Mesenchymal stem cell (in vitro differentiated cells and primary cell): Measurements from ENCODE around the gene MAST2.

Experiments used
- DNase-seq: peaks from one replicate; pipeline ENCODE4 v3.0.0-alpha.2; 2013
- H2AFZ ChIP-seq: one replicate; pipeline ENCODE4 v1.6.1; 2013; ENCODE audit warnings: low read depth, mild to moderate bottlenecking, control low read depth, inconsistent platforms, low read length, moderate library complexity
- H2AK5ac ChIP-seq: 2 replicates; pipeline ENCODE4 v1.6.1; 2013; ENCODE audit warnings: low read length, moderate library complexity, mild to moderate bottlenecking, inconsistent platforms; ENCODE audit not compliant: severe bottlenecking
- H2BK120ac ChIP-seq: one replicate; pipeline ENCODE4 v1.6.1; 2013; ENCODE audit warnings: low read depth, mild to moderate bottlenecking, inconsistent platforms, low read length, moderate library complexity
- H2BK12ac ChIP-seq, 2 experiments: one replicate each; pipeline ENCODE4 v1.6.1; 2013; ENCODE audit warnings: inconsistent platforms in 2 of 2, low read length in 2 of 2, mild to moderate bottlenecking in 2 of 2, moderate library complexity in 2 of 2, control low read depth in 1 of 2
- H2BK15ac ChIP-seq: one replicate; pipeline ENCODE4 v1.6.1; 2013; ENCODE audit warnings: mild to moderate bottlenecking, low read depth, inconsistent platforms; ENCODE audit not compliant: poor library complexity, severe bottlenecking
- H2BK5ac ChIP-seq: 2 replicates; pipeline ENCODE4 v1.6.1; 2013; ENCODE audit warnings: low read depth, mild to moderate bottlenecking, low read length, control low read depth, inconsistent platforms; ENCODE audit not compliant: poor library complexity, severe bottlenecking
- H3K14ac ChIP-seq, 2 experiments: one replicate each; pipeline ENCODE4 v1.6.1; 2013; ENCODE audit warnings: inconsistent platforms in 2 of 2, low read length in 2 of 2, control low read depth in 1 of 2, mild to moderate bottlenecking in 1 of 2, moderate library complexity in 1 of 2
- H3K18ac ChIP-seq, 2 experiments: one replicate each; pipeline ENCODE4 v1.6.1; 2013; ENCODE audit warnings: inconsistent platforms in 2 of 2, low read length in 2 of 2, control low read depth in 1 of 2, low read depth in 1 of 2, mild to moderate bottlenecking in 1 of 2
- H3K23ac ChIP-seq, 2 experiments: one replicate each; pipeline ENCODE4 v1.6.1; 2013; ENCODE audit warnings: inconsistent platforms in 2 of 2, low read length in 2 of 2, mild to moderate bottlenecking in 2 of 2, moderate library complexity in 2 of 2, control low read depth in 1 of 2
- H3K27ac ChIP-seq: 2 replicates; pipeline ENCODE4 v1.5.1; 2013; ENCODE audit warnings: mild to moderate bottlenecking, moderate library complexity, low read length, control low read depth, inconsistent platforms; ENCODE audit not compliant: poor library complexity, severe bottlenecking
- H3K27me3 ChIP-seq, 2 experiments: 2 replicates each; pipeline versions ENCODE4 v1.6.1 to v1.7.0; 2013; ENCODE audit warnings: low read length in 2 of 2, mild to moderate bottlenecking in 2 of 2, moderate library complexity in 2 of 2, control low read depth in 1 of 2, inconsistent platforms in 1 of 2; ENCODE audit not compliant: control insufficient read depth in 1 of 2, insufficient read depth in 1 of 2
- H3K36me3 ChIP-seq, 2 experiments: 2 replicates each; pipeline versions ENCODE4 v1.6.1 to v1.7.0; 2013; ENCODE audit warnings: low read length in 2 of 2, control low read depth in 1 of 2, inconsistent platforms in 1 of 2, low read depth in 1 of 2, mild to moderate bottlenecking in 1 of 2; ENCODE audit not compliant: insufficient read depth in 2 of 2, control insufficient read depth in 1 of 2
- H3K4ac ChIP-seq, 2 experiments: one replicate each; pipeline ENCODE4 v1.6.1; 2013; ENCODE audit warnings: inconsistent platforms in 2 of 2, low read length in 2 of 2, mild to moderate bottlenecking in 2 of 2, moderate library complexity in 2 of 2, control low read depth in 1 of 2, low read depth in 1 of 2
- H3K4me1 ChIP-seq: 2 replicates; pipeline ENCODE4 v1.6.1; 2013; ENCODE audit warnings: low read depth, low read length, control low read depth; ENCODE audit not compliant: control insufficient read depth, insufficient read depth
- H3K4me2 ChIP-seq: 2 replicates; pipeline ENCODE4 v1.6.1; 2013; ENCODE audit warnings: low read length, mild to moderate bottlenecking, inconsistent platforms; ENCODE audit not compliant: poor library complexity, severe bottlenecking
- H3K4me3 ChIP-seq, 2 experiments: 2 replicates each; pipeline versions ENCODE4 v1.5.1 to v1.7.0; 2013; ENCODE audit warnings: low read length in 2 of 2, mild to moderate bottlenecking in 2 of 2, control low read depth in 1 of 2, low read depth in 1 of 2; ENCODE audit not compliant: insufficient read depth in 1 of 2
- H3K79me1 ChIP-seq: replicated peaks from 2 replicates; pipeline ENCODE4 v1.6.1; 2013; ENCODE audit warnings: mild to moderate bottlenecking, control low read depth, low read length, inconsistent platforms; ENCODE audit not compliant: poor library complexity, severe bottlenecking
- H3K9ac ChIP-seq: 2 replicates; pipeline ENCODE4 v1.7.0; 2013; ENCODE audit warnings: mild to moderate bottlenecking, low read length, moderate library complexity
- H3K9me3 ChIP-seq: 2 replicates; pipeline ENCODE4 v1.7.0; 2013; ENCODE audit warnings: mild to moderate bottlenecking, low read length; ENCODE audit not compliant: control insufficient read depth
- H4K8ac ChIP-seq: one replicate; pipeline ENCODE4 v1.6.1; 2013; ENCODE audit warnings: inconsistent platforms, mild to moderate bottlenecking, low read length, moderate library complexity
- H4K91ac ChIP-seq: one replicate; pipeline ENCODE4 v1.6.1; 2013; ENCODE audit warnings: mild to moderate bottlenecking, low read length, inconsistent platforms
- WGBS: methylation state at CpG from one replicate; pipeline ENCODE4 v1.1.7; 2013; ENCODE audit warnings: mixed read lengths; 5-methylcytosine and 5-hydroxymethylcytosine counted together

Gene MAST2

GRCh38 chr1:45793942-45794604, 9.3 kb upstream of the MAST2 start:
- no peak overlapping the region for H2BK12ac ChIP-seq
- H3K9ac ChIP-seq = no peak overlapping the region
- WGBS = 83% methylated on average over 5 of the region's 7 CpGs
- no peak for DNase-seq
- no peaks in the 10 kb centered on the region for H3K27me3 ChIP-seq
- H3K79me1 ChIP-seq = no peaks in the 10 kb centered on the region
- H3K4me1 ChIP-seq = no peaks in the 10 kb centered on the region
- H4K8ac ChIP-seq = no peak overlapping the region
- no peak overlapping the region for H3K23ac ChIP-seq
- no peak overlapping the region for H2AFZ ChIP-seq
- no peak overlapping the region for H2BK120ac ChIP-seq
- no peak overlapping the region for H3K18ac ChIP-seq
- H3K27ac ChIP-seq = no peak overlapping the region
- no peaks in the 10 kb centered on the region for H3K36me3 ChIP-seq
- H2BK15ac ChIP-seq = no peak overlapping the region
- H4K91ac ChIP-seq = no peak overlapping the region
- no peak overlapping the region for H2AK5ac ChIP-seq
- no peak overlapping the region for H3K4me3 ChIP-seq
- no peaks in the 10 kb centered on the region for H3K9me3 ChIP-seq
- no peak overlapping the region for H3K4me2 ChIP-seq
- no peak overlapping the region for H3K14ac ChIP-seq
- H2BK5ac ChIP-seq = no peak overlapping the region
- no peak overlapping the region for H3K4ac ChIP-seq

DNA sequence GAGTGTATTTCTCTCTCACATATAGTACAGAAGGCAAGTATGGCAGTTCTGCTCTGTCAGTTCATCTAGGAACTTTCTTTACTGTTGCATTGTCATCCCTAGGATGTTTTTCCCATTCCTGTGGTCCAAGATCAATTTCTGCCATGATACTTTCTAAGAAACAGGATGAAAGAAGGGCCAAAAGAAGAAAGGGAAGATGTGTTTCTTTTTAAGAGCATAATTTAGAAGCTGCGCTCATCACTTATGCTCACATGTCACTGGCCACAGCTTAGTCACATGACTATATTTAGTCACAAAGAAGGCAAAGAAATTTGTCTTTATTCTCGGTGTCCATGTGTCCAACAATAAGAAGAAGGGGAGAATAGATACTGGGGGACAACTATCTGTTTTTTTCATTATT, 7.0 kb upstream of the MAST2 start:
- H3K9ac ChIP-seq = no peak overlapping the region
- H3K23ac ChIP-seq = no peak overlapping the region
- no peak overlapping the region for H3K18ac ChIP-seq
- no peak overlapping the region for H2BK120ac ChIP-seq
- no peak overlapping the region for H2BK12ac ChIP-seq
- H3K36me3 ChIP-seq = no peaks in the 10 kb centered on the region
- H3K27ac ChIP-seq = no peak overlapping the region
- no CpG with 5 or more reads among the region's 2 CpGs for WGBS
- no peak overlapping the region for H2AFZ ChIP-seq
- H3K4me3 ChIP-seq = no peak overlapping the region
- H3K4me2 ChIP-seq = no peak overlapping the region
- H2BK15ac ChIP-seq = no peak overlapping the region
- no peak overlapping the region for H4K91ac ChIP-seq
- no peaks in the 10 kb centered on the region for H3K79me1 ChIP-seq
- no peaks in the 10 kb centered on the region for H3K9me3 ChIP-seq
- no peaks in the 10 kb centered on the region for H3K4me1 ChIP-seq
- no peaks in the 10 kb centered on the region for H3K27me3 ChIP-seq
- H3K4ac ChIP-seq = no peak overlapping the region
- H2AK5ac ChIP-seq = no peak overlapping the region
- no peak for DNase-seq
- H4K8ac ChIP-seq = no peak overlapping the region
- H2BK5ac ChIP-seq = no peak overlapping the region
- H3K14ac ChIP-seq = no peak overlapping the region

DNA sequence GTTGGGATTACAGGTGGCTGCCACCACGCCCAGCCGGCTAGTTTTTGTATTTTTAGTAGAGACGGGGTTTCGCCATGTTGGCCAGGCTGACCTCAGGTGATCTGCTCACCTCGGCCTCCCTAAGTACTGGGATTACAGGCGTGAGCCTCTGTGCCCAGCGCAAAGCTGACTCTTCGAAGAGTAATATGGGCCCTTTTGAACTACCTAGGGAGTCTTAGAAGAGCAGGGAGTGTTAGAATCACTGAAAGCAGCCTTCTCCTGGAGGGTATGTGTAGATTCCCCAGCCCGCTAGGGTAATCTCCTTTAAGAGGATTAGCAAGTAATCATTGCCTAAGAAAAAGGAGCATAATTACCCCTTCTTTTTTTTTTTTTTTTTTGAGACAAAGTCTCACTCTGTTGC, 6.5 kb upstream of the MAST2 start:
- Histone ChIP-seq H2AFZ (no peak overlapping the region), H3K4ac (no peak overlapping the region), H3K4me1 (no peaks in the 10 kb centered on the region), H3K9me3 (no peaks in the 10 kb centered on the region), H3K18ac (no peak overlapping the region), H2AK5ac (no peak overlapping the region), H3K27me3 (no peaks in the 10 kb centered on the region), H3K23ac (no peak overlapping the region), H3K79me1 (no peaks in the 10 kb centered on the region), H4K91ac (no peak overlapping the region), H3K9ac (no peak overlapping the region), H3K27ac (no peak overlapping the region), H2BK120ac (no peak overlapping the region), H2BK5ac (no peak overlapping the region), H2BK12ac (no peak overlapping the region), H2BK15ac (no peak overlapping the region), H3K4me3 (no peak overlapping the region), H3K4me2 (no peak overlapping the region), H3K36me3 (no peaks in the 10 kb centered on the region), H4K8ac (no peak overlapping the region), H3K14ac (no peak overlapping the region)
- WGBS = 88% methylated on average over 8 of the region's 9 CpGs
- DNase-seq = no peak

- no peak overlapping the region for H2AFZ ChIP-seq
- no peak overlapping the region for H3K18ac ChIP-seq
- no peaks in the 10 kb centered on the region for H3K36me3 ChIP-seq
- H2BK12ac ChIP-seq = no peak overlapping the region
- H3K4me1 ChIP-seq = peaks cover 7% of the 10 kb centered on the region
- no peak overlapping the region for H3K23ac ChIP-seq
- no peak overlapping the region for H2BK5ac ChIP-seq
- no peak for DNase-seq
- H2BK15ac ChIP-seq = no peak overlapping the region
- no peak overlapping the region for H2BK120ac ChIP-seq
- H3K4me2 ChIP-seq = no peak overlapping the region
- 98% methylated on average over 3 of the region's 4 CpGs for WGBS
- H2AK5ac ChIP-seq = no peak overlapping the region
- no peaks in the 10 kb centered on the region for H3K9me3 ChIP-seq
- peaks cover 5% of the 10 kb centered on the region for H3K79me1 ChIP-seq
- H4K8ac ChIP-seq = no peak overlapping the region
- no peak overlapping the region for H4K91ac ChIP-seq
- no peak overlapping the region for H3K9ac ChIP-seq
- H3K14ac ChIP-seq = no peak overlapping the region
- no peak overlapping the region for H3K27ac ChIP-seq
- no peak overlapping the region for H3K4ac ChIP-seq
- no peak overlapping the region for H3K4me3 ChIP-seq
- H3K27me3 ChIP-seq = no peaks in the 10 kb centered on the region
Measured at GRCh38 chr1:45800899-45801298, 2.5 kb upstream of the MAST2 start.
